ENCODE data around the gene TTLL7.
A peak's percentile ranks its signal among the peaks of the same experiment; 100 is the strongest.

Gene TTLL7

DNA sequence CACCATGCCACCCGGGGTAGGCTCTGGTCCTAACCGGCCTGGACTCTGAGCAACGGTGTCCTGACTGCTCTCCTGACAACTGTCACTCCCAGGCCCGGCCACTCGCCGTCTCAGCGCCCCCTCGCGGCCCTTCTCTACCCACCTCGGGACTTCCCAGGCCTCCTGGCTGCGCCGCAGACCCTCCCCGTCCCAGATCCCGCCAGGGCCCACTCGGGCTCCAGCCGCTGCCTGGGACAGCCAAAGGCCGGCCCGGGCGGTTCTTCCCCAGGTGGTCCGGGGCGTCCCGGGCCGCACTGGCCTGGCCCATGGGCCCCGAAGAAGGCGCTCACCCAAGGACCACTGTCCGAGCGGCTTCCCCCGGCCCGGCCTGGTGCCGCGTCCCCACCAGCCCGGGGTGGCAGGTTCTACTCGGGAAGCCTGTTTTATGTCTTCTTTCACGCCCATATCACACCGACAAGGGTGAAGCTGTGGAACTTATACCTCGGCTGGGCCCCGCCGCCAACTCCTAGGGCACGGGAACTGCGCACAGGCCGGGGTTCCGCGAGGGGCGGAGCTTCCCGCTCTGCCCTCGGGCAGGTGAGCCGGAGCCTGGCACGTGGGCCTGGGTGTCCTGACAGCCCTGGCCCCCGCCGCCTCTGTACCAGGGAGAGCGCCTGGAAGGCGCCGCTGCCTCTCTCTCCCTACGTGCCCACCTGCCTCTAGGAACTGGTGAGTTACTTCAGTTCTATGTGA lies 138.3 kb downstream of the TTLL7 start:
- DNase-seq: peak; percentile 70 to 72

- no peak for DNase-seq
These were observed 141.2 kb downstream of the TTLL7 start for GRCh38 chr1:83857716-83858115.

DNA sequence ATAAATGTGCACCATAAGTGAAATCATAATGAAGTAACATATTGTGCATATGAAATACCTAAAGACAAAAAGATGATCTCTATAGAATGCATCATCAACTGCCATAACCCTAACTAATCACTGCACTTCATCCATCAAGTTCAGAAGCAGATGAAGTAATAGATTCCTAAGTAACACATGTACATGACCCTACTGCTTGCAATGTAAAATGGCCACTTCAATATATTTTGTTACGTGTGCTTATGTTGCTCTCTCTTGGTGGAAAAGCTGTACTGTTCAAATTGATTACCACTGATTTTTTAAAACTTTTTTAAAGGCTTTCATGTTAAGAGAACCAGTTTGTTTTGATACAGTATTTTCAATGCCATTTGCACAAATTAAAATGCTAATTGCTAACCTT lies 141.8 kb downstream of the TTLL7 start:
- no peak for DNase-seq

DNA sequence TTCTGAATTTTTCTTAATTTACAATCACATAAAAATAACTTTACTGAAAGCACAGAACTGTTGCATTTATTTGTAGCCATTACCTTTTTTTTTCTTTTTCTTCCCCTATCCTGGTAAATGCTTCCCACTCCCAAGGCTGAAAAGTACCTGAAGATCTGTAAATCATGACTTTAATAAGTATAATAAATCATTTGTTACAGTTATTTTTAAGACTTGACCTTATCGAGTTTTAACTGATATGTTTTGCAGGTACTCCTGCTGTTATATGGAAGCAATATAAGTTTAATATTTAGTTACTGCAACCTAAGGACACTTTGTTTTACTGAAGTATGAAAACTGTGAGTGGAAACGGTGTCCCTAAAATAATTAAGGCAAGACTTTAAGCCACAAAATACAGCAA lies 142.6 kb downstream of the TTLL7 start:
- no peak for DNase-seq

DNA sequence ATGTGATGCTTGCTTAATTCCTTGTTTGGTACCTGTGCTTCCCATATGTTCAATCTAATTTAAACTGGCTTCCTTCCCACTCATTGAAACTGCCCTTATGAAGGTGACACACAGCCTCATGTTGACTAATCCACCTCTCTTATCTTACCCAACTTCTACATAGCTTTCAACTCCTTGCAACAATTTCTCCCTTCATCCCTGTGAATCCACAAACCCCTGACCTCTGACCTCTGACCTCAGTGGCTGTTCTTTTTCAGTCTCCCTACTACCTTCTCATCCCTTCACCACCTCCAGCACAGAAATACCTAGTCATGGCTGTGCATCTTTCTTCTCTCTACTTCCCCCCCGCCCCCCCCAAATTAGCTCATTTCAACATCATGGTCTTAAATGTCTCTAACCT lies 144.5 kb downstream of the TTLL7 start:
- DNase-seq: no peak

DNA sequence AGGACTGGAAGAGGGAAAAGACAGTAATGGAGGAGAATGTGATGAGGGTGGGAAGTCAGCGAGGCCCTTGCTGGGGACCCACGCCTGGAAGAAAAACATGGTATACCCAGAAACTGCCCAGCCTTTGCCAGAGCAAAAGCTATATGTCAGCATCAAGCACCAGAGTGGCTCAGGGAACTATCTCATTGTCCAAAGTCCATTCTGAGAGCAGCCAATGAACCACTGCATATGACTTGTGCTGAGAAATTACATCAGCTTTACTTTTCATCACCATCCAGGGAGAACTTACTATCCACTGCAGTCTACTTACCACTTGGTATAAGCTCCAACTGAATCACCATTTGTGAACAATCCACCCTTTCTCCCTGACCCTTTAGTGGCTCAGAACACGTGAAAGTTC lies 148.1 kb downstream of the TTLL7 start:
- no peak for DNase-seq

- DNase-seq: no peak
These were observed 149.5 kb downstream of the TTLL7 start for GRCh38 chr1:83849191-83850061.

- no peak for DNase-seq
These were observed 152.8 kb downstream of the TTLL7 start for GRCh38 chr1:83846138-83846537.

DNA sequence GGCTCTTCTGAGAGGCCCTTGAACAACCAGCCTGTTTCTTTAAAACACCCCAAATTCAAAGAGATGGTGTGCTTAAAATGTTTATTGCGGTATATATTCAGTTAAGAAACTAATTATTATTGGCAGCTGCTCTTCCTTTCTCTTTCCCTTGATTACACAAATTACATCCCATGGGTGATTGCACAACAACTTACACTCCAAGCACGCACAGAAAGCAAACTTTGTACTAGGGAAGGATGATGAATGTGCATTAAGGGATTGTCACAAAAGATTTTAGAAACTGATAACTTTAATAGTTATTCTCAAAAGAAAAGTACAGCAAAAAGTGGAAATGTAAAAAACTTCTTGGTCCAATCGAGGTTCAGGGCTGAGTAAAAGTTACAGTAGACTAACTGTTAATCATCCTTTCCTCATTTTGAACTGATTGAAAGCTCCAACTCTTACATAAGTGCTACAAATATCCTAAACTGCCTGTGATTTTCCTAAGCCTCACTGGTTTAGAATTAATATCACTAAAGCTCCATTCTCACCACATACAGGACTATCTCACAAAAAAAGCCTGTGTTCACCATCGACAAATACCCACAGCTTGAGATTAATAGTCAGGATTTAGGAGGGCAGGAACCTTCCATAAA lies 153.4 kb downstream of the TTLL7 start:
- DNase-seq: no peak

DNA sequence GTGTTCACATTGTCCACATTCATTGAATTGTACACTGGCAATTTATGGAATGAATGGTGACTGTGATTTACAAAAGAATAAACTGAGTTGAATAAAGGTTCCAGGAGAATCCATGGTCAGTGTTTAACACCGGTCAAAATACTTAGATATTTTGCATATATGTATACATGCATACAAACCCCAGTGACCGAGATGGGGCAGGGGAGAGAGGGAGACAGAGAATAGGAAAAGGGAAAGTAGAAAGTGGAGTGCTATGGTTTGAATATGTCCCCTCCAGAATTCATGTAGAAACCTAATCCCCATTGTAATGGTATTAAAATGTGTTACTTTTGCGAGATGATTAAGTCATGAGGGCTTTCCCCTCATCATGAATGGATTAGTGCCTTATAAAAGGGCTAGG lies 154.4 kb downstream of the TTLL7 start:
- no peak for DNase-seq

- no peak for DNase-seq
These were observed 159.3 kb downstream of the TTLL7 start for GRCh38 chr1:83839566-83840173.

DNA sequence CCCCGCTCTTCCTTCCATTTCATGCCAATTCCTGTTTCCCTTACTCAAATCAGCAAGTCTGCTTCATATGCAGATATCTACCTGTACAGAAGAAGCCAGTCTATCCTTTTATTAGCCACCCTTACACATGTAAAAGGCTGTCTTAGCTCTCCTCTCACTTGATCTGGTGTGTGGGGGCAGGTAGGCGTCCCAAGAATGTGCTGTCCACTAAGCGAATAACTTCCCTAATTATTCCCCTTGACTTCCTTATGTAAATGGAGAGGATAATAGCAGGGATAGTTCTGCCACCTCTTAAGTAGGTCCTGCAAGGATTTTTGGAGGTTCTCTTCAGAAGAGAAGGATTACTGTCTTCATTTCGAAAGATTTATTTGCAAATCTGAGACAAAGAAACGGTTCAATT lies 160.4 kb downstream of the TTLL7 start:
- no peak for DNase-seq

DNA sequence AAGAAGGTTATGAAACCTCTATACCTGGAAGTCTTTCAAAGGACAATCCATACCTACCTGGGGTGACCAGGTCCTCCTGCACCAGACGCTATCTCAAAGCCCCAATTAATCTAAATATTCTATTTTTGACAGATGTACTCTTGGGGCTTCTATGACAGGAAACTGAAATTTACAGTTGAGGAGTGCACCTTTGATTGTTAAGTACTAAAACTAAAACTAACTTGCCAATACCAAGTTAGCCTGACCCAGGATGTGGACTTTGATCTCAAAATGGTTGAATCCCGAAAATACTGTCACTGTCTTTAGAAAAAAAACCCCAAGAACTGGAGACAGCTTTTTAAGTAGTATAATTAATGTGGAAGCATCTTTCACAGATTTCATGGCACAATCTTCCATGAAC lies 162.4 kb downstream of the TTLL7 start:
- no peak for DNase-seq

- no peak for DNase-seq
These were observed 164.2 kb downstream of the TTLL7 start for GRCh38 chr1:83834621-83835264.

DNA sequence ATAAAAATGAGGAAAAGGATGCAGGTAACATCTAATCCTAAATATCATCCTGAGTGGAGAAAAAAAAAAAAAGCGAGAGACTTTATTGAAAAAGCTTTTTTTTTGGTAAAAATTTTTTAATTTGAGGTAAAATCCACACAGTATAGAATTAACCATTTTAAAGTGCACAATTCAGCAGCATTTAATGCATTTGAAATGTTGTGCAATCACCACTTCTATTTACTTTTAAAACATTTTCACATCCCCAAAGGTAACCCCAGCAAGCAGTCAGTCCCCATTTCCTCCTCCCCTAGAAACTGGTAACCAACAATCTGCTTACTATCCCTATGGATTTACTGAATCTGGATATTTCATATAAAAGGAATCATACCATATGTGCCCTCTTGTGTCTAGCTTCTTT lies 166.7 kb downstream of the TTLL7 start:
- no peak for DNase-seq

DNA sequence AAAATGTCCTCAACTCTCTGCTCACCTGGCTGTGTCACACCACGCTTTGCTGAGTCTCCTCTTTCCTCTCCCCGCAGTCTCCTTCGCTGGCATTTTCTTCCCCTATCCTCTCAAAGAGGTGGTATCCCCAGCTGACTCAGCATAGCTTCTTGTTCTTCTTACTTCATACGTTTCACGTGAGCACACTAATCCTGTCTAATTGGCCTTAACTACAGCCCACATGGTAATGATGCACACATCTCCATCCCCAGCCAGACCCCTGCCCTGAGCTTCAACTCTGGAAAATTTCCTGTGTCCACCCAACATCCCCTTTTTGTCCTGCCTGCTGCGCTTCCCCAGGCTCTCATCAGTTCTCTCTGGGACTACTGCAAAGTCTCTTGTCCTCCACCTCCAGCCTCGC lies 169.8 kb downstream of the TTLL7 start:
- no peak for DNase-seq

DNA sequence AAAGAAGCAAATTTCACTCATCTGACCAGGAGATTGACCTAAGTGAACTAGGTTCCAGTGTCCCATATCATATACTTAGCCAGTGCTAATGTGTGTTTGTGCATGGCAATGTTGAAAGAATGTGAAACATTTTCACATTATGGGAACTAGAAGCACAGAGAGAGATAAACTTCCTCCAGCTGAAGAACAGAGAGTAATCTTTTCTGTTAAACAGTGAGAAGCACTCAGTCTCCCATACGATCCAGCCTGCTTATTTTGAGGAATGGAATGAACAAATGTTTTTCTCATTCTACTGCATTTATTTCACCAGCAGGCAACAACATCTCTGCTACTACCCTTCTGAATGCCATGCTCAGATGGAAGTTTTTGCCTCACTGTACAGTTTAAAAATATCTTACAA lies 170.5 kb downstream of the TTLL7 start:
- DNase-seq: no peak

DNA sequence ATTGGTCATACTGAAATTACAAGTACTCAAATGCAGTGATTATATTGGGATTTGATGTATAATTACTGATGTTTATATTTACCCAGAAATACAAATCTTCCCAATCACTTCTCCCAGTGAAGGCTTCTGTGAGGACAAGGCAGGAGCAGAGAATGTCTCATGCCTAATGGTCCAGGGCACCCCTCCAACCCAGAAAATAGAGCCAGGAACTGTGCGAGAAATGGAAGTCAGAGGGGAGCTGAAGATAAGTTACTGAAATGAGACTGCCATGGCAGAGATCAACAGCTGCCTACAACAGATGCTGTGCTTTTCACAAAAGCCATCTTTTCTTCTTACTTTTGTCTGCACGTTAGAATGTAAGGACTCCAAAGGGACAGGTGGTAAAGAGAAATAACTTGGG lies 171.2 kb downstream of the TTLL7 start:
- DNase-seq: no peak

DNA sequence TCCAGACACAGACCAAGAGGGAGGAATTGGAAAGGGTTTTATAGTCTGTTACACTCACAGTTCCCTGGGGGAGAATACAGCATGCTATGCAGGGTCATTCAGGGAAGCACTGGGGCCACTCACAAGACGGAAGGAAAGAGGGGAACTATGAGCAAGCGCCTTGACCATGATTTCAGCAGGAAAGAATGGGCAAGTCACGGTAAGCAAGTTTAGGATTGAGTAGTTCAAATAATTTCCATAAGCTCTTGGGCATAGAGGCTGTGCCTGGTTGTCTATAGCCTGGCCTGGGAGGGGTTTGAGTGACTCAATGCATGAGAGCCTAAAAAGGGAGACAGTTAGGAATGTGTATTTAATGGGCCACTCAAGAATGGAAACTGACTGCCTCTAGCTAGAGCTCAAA lies 176.7 kb downstream of the TTLL7 start:
- no peak for DNase-seq

DNA sequence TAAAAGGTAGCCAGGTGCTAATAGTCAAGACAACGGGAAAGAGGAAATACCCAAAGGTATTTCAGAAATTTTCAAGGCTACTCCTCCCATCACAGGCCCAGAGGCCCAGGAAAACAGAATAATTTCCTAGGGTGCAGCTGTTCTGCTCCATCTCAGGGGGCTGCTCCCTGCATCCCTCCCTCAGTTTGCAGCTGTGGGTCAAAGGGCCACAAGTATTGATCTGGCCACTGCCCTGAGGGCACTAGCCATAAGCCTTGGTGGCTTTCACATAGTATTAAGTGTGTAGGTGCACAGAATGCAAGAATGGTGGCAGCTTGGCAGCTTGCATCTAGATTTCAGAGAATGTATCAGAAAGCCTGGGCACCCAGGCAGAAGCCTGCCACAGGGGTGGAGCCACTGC lies 179.5 kb downstream of the TTLL7 start:
- DNase-seq: no peak

- DNase-seq: no peak
These were observed 180.0 kb downstream of the TTLL7 start for GRCh38 chr1:83818916-83819315.

DNA sequence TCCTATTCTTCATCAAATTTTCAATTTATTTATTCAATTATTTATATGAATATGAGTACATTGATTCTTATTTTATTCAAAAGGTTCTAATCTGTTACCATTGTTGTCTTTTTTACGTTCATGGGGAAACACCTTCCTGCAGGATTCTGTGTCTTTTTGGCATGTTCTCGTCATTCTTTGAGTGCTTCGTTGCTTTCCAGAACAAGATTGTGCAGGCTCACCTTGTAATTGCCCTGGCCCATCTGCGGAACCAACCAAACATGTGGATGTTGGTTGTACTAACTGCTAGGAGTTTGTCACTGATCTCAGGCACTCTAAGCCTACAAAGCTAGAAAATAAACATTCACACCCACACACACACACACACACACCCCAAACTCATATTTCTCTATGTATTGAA lies 182.1 kb downstream of the TTLL7 start:
- DNase-seq: no peak

- DNase-seq: no peak
These were observed 183.6 kb downstream of the TTLL7 start for GRCh38 chr1:83815330-83815729.
